ENCODE measurements around the gene FLAD1.

The FLAD1 gene

DNA sequence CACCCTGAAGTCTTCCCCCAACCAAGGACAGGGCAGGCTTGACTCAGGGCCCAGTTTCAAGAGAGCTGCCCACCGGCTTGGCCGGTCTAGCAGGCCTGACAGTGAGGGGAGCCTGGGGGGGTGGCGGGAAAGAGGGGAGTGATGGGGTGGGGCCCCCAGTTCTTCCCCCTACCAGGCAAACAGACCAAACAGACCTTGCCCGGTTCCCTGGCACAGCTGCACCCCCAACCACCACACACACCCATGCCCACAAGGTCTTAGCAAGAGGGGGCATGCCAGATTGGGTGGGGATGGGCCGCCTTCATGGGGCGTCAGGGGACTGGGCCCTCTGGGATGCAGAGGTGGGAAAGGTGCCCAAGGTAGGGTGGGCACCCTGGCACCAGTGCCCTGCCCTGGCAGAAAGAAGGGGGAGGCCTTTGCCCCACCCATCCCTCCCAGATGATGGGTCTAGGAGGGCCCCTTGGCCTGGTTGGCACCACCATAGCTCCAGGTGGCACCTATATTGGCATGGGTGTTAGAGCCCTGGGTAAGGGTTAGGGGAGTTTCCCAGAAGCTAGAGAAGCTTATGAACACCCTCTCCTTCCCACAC lies 28.4 kb downstream of the FLAD1 start:
- ChIA-PET CTCF (interaction anchor here (1.2 to 13.5 kb wide), 4 partner anchors 13 to 74 kb away, joined by 3 to 175 read pairs (median 4); partner anchors contain the start of genes LENEP and ZBTB7B), POLR2A (interaction anchor here (0.5 kb wide), 1 partner anchor 35 kb away, joined by 4 read pairs; no protein-coding TSS in a partner anchor)
- DNase-seq (ENCODE audit: extremely low spot score) = no peak
- no peak for TF ChIP-seq CTCF (IDR thresholded peaks at IDR 0.05; ENCODE audit: control extremely low read depth, extremely low read depth, low read depth, missing control alignments)

GRCh38 chr1:155012026-155012546 lies 28.9 kb downstream of the FLAD1 start:
- no peak for TF ChIP-seq CTCF (IDR thresholded peaks at IDR 0.05; ENCODE audit: control extremely low read depth, extremely low read depth, low read depth, missing control alignments)
- ChIA-PET POLR2A (no interaction called here), CTCF (interaction anchor here (1.2 to 13.5 kb wide), 4 partner anchors 14 to 453 kb away, joined by 3 to 175 read pairs (median 4); partner anchors contain the start of genes LENEP and ZBTB7B)
- DNase-seq (ENCODE audit: extremely low spot score) = no peak

- ChIA-PET POLR2A (no interaction called here), CTCF (interaction anchor here (1.0 to 13.5 kb wide), 7 partner anchors 9 to 453 kb away, joined by 3 to 175 read pairs (median 5); partner anchors contain the start of genes ADAM15, LENEP, PYGO2 and ZBTB7B)
- no peak for TF ChIP-seq CTCF (IDR thresholded peaks at IDR 0.05; ENCODE audit: control extremely low read depth, extremely low read depth, low read depth, missing control alignments)
- DNase-seq (ENCODE audit: extremely low spot score) = no peak
Observed at GRCh38 chr1:155012776-155013602, 29.8 kb downstream of the FLAD1 start.

DNA sequence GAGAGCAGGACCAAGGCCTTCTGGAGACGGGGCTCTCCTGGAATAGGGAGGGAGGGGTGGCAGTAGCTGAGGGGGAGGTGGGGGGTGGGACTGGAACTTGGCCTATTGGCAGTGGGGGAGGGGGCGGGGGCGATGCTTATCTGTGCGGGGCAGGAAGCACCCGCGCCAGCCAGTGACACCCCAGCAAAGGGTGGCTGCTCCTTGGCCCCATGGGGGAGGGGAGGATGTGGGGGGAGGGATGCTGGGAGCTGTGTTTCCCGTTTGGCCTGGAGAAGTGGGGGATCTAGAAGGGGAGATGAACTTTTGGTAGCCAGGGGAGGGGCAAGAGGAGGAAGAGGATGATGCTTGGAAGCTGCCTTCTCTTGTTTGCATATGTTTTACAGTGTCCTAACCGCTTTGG lies 30.5 kb downstream of the FLAD1 start:
- no peak for DNase-seq (ENCODE audit: extremely low spot score)
- ChIA-PET POLR2A (no interaction called here), CTCF (interaction anchor here (1.0 to 13.5 kb wide), 5 partner anchors 9 to 454 kb away, joined by 4 to 175 read pairs (median 5); partner anchors contain the start of genes ADAM15, LENEP, PYGO2 and ZBTB7B)

DNA sequence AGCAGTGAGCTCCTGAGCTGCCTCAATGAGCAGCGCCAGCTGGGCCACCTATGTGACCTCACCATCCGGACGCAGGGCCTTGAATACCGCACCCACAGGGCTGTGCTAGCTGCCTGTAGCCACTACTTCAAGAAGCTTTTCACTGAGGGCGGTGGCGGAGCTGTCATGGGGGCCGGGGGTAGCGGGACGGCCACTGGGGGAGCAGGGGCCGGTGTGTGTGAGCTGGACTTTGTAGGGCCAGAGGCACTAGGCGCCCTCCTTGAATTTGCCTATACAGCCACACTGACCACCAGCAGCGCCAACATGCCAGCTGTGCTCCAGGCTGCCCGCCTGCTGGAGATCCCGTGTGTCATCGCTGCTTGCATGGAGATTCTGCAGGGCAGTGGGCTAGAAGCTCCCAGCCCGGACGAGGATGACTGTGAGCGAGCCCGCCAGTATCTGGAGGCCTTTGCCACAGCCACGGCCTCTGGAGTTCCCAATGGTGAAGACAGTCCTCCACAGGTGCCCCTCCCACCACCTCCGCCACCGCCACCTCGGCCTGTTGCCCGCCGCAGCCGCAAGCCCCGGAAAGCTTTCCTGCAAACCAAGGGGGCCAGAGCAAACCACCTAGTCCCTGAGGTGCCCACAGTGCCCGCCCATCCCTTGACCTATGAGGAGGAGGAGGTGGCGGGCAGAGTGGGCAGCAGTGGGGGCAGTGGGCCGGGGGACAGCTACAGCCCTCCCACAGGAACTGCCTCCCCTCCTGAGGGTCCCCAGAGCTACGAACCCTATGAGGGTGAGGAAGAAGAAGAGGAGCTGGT lies 31.8 kb downstream of the FLAD1 start:
- TF ChIP-seq CTCF (IDR thresholded peaks at IDR 0.05; ENCODE audit: control extremely low read depth, extremely low read depth, low read depth, missing control alignments) = no peak
- no peak for DNase-seq (ENCODE audit: extremely low spot score)
- ChIA-PET POLR2A (interaction anchor here (0.7 kb wide), 1 partner anchor 371 kb away, joined by 3 read pairs; no protein-coding TSS in a partner anchor), CTCF (interaction anchor here (1.1 to 13.5 kb wide), 10 partner anchors 9 to 547 kb away, joined by 3 to 175 read pairs (median 18); partner anchors contain the start of genes ADAM15, LENEP, PYGO2 and ZBTB7B)

More for the DNA sequence above, 30.5 kb downstream of the FLAD1 start:
- TF ChIP-seq CTCF (IDR thresholded peaks at IDR 0.05; ENCODE audit: control extremely low read depth, extremely low read depth, low read depth, missing control alignments) = no peak
